Osteoblast (primary cell): ENCODE measurements around the gene AATK. TPM values are rescaled to one million over a fixed set of nuclear protein-coding genes. Genes with fewer than 3 reads are reported as not detected.
A peak's percentile ranks its signal among the peaks of the same experiment; 100 is the strongest.

Experiments used
- DNase-seq: peaks from one replicate; pipeline ENCODE4 v3.0.0; 2011; ENCODE audit warnings: low spot score, mixed read lengths; ENCODE audit not compliant: insufficient read length; ENCODE audit errors: missing footprints
- H2AFZ ChIP-seq: 2 replicates; pipeline ENCODE4 v1.6.0; 2011; ENCODE audit warnings: mild to moderate bottlenecking, low read length
- H3K27ac ChIP-seq: 2 replicates; pipeline ENCODE4 v1.5.1; 2011; ENCODE audit warnings: mild to moderate bottlenecking, low read depth, low read length, moderate library complexity
- H3K27me3 ChIP-seq: 2 replicates; pipeline ENCODE4 v1.6.0; 2012; ENCODE audit warnings: mild to moderate bottlenecking, control low read depth, inconsistent platforms, low read length, moderate library complexity; ENCODE audit not compliant: insufficient read depth
- H3K36me3 ChIP-seq: 2 replicates; pipeline ENCODE4 v1.5.1; 2011; ENCODE audit warnings: mild to moderate bottlenecking, low read length, control low read depth, moderate library complexity; ENCODE audit not compliant: insufficient read depth
- H3K4me1 ChIP-seq: 2 replicates; pipeline ENCODE4 v1.5.1; 2011; ENCODE audit warnings: mild to moderate bottlenecking, low read length, control low read depth, moderate library complexity; ENCODE audit not compliant: insufficient read depth
- H3K4me2 ChIP-seq: 2 replicates; pipeline ENCODE4 v1.6.0; 2011; ENCODE audit warnings: mild to moderate bottlenecking, low read length; ENCODE audit not compliant: insufficient read depth
- H3K4me3 ChIP-seq: fragments of 200-600 bp; sonication (generic); 3 replicates; pipeline ENCODE4 v1.5.1; 2012; ENCODE audit warnings: mild to moderate bottlenecking, low read length, inconsistent platforms; ENCODE audit not compliant: insufficient read depth
- H3K79me2 ChIP-seq: 2 replicates; pipeline ENCODE4 v1.6.0; 2012; ENCODE audit warnings: mild to moderate bottlenecking, low read length, control low read depth, inconsistent platforms; ENCODE audit not compliant: insufficient read depth
- H3K9me3 ChIP-seq: 2 replicates; pipeline ENCODE4 v1.5.1; 2011; ENCODE audit warnings: low read depth, low read length, control low read depth
- H4K20me1 ChIP-seq: 2 replicates; pipeline ENCODE4 v1.6.0; 2012; ENCODE audit warnings: mild to moderate bottlenecking, low read length, control low read depth; ENCODE audit not compliant: insufficient read depth
- total RNA-seq: library from RNA; depleted of rRNA; stranded (reverse); fragments of >200 nt; gene quantifications from 2 replicates; pipeline ENCODE4 v1.2.3, GENCODE V29; 2012
- TF ChIP-seq, protein P1 (sequence below): IDR thresholded peaks from 2 replicates; pipeline ENCODE4 v1.5.1; 2011; ENCODE audit warnings: mild to moderate bottlenecking, low read depth, low read length, moderate library complexity; ENCODE audit errors: extremely low read depth

The AATK gene
- total RNA-seq, 1 donor = under 0.01 TPM

DNA sequence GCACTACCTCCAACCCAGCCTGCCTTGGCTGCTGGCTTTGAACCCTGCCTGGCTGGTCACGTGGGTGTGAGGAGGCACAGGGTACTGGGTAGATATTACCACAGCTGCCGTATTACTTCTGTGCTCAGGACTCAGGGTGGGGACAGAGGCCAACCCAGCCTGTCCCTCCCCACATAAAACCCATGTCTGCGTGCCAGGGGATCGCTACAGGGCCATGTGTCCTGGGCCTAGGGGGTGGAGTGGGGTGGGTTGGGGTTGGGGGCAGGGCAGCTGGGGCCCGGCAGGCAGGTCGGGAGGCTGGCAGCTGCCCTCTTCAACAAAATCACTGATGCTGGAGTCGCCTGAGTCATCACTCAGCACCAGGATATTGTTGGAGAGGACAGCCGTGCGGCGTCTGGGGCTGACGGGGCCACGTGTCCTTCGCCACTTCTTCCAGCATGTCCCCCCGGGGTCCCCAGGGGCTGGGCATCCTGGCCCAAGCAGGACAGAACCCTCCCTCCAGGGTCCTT lies 40.4 kb downstream of the AATK start:
- Histone ChIP-seq H4K20me1 (peaks cover 3% of the 10 kb centered on the region), H3K27ac (no peak overlapping the region), H3K9me3 (no peaks in the 10 kb centered on the region), H3K4me3 (no peak overlapping the region), H3K4me1 (no peaks in the 10 kb centered on the region), H3K27me3 (peaks cover 9% of the 10 kb centered on the region), H3K4me2 (no peak overlapping the region), H3K79me2 (no peaks in the 10 kb centered on the region), H3K36me3 (no peaks in the 10 kb centered on the region), H2AFZ (no peak overlapping the region)
- DNase-seq = peak; percentile 98
- TF ChIP-seq, protein P1, sequence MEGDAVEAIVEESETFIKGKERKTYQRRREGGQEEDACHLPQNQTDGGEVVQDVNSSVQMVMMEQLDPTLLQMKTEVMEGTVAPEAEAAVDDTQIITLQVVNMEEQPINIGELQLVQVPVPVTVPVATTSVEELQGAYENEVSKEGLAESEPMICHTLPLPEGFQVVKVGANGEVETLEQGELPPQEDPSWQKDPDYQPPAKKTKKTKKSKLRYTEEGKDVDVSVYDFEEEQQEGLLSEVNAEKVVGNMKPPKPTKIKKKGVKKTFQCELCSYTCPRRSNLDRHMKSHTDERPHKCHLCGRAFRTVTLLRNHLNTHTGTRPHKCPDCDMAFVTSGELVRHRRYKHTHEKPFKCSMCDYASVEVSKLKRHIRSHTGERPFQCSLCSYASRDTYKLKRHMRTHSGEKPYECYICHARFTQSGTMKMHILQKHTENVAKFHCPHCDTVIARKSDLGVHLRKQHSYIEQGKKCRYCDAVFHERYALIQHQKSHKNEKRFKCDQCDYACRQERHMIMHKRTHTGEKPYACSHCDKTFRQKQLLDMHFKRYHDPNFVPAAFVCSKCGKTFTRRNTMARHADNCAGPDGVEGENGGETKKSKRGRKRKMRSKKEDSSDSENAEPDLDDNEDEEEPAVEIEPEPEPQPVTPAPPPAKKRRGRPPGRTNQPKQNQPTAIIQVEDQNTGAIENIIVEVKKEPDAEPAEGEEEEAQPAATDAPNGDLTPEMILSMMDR = no peak

DNA sequence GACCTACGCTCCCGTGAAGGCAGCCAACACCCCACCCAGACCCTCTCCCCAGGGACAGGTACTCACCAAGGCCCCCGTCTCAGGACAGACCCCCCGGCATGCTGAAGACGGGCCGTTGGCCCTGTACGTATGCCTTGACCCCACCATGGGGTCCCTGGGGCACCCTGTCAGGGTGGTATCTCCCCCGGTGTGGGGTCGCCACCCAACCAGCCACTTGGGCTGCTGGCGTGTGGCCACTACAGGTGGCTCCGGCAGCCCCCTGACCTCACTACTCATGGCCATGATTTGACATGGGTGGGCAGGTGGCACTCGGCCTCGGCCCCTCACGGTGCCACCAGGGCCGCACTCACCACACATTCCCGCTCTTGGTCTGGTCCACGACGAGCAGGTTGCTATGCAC lies 41.6 kb downstream of the AATK start:
- H3K9me3 ChIP-seq = no peaks in the 10 kb centered on the region

DNA sequence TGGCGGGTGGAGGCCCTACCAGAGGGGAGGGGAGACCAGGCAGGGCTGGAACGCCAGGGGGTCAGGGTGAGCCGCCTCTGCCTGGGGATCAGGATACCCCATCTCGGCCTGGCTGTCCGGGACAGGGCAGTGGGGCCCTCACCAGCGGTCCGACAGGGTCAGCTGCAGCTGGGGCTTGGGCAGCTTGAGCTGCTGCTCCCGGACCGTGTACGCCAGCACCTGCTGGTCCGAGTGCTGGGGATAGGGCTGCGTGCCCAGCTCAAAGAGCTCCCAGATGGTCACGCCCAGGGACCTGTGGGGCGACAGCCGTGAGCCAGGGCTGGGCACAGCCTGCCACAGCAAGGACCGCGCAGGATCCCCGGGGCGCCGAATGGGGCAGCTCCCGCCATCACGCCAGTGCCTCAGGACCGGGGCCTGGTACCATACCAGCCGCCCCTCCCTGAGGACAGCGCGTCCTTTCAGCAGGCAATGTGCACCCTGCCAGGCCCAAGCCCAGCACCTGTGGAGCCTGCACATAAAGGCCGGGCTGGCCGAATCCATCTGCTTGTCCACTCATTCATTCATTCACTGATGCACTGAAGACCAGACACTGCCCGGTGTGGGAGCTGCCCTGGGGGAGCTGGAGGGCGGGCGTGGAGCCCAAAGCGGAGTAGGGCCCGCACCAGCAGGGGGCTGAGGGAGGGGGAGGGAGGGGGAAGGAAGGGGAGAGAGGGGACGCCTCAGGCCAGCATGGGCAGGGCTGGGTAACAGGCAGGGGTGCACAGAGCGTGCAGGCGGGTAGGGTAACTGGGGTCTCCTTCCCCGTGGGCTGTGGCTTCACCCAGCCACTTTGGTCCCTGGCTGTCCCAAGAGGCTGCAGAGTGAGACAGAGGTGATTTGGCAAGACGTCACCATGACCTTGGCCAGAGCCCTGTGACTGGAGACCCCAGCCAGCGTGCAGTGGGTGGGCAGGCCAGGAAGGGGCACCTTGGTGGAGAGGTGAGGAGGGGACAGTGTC lies 42.7 kb downstream of the AATK start:
- H3K36me3 ChIP-seq = no peaks in the 10 kb centered on the region
- peaks cover 3% of the 10 kb centered on the region for H4K20me1 ChIP-seq
- DNase-seq = peak; percentile 91
- TF ChIP-seq, protein P1 = no peak
- H3K4me2 ChIP-seq = no peak overlapping the region
- peaks cover 9% of the 10 kb centered on the region for H3K27me3 ChIP-seq
- H3K4me3 ChIP-seq = no peak overlapping the region
- H3K79me2 ChIP-seq = no peaks in the 10 kb centered on the region
- H3K4me1 ChIP-seq = no peaks in the 10 kb centered on the region
- H2AFZ ChIP-seq = no peak overlapping the region
- no peaks in the 10 kb centered on the region for H3K9me3 ChIP-seq
- H3K27ac ChIP-seq = no peak overlapping the region

More for the DNA sequence above, 41.6 kb downstream of the AATK start:
- H3K36me3 ChIP-seq = no peaks in the 10 kb centered on the region
- no peak overlapping the region for H3K27ac ChIP-seq
- no peak overlapping the region for H2AFZ ChIP-seq
- H3K4me3 ChIP-seq = no peak overlapping the region
- peaks cover 9% of the 10 kb centered on the region for H3K27me3 ChIP-seq
- H3K4me1 ChIP-seq = no peaks in the 10 kb centered on the region
- TF ChIP-seq, protein P1 = no peak
- no peak overlapping the region for H3K4me2 ChIP-seq
- H4K20me1 ChIP-seq = peaks cover 3% of the 10 kb centered on the region
- H3K79me2 ChIP-seq = no peaks in the 10 kb centered on the region
- DNase-seq = peak; percentile 87
